HG02588 (cell line): ENCODE results near the gene ZFAND4.
"Not testable (repeated sequence)": the region's sequence is repeated elsewhere in the genome, so short reads cannot be mapped to it uniquely, and the experiment has no call there.

ENCODE experiments used
- ATAC-seq: cut with Tn5 transposase; IDR thresholded peaks from one replicate; pipeline ENCODE4 v1.9.1; 2021; ENCODE audit warnings: mild to moderate bottlenecking, moderate library complexity; ENCODE audit not compliant: unreplicated experiment

Gene ZFAND4

DNA sequence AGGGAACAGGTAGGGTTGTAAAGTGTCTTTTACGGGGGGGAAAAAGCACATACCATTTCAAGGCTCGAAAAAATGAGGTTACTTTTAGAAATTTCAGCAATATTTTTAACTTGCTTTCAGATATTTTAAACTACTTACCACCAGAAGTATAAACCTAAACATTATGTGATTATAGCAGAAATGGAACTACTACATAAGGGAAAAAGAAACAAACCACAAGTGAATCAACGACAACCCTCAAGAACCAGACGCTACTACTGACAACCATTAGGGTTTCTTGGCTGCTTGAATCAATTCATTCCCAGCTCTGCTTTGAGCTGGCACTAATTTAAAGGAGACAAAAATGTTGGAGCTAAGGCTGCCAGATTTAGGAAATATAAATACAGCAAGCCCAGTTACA lies 80.1 kb downstream of the ZFAND4 start:
- no peak for ATAC-seq

DNA sequence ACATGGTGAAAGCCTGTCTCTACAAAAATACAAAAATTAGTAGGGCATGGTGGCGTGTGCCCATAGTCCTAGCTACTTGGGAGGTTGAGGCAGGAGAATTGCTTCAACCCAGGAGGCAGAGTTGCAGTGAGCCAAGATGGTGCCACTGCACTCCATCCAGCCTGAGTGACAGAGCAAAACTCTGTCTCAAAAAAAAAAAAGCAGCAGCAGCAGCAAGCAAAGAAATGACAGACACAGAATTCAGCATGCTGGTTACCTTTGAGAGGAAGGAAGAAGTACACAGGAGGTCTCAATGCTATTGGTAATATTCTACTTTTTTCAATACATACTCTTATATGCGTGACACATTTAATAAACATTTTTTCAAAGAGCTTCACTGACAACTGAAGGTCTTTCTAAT lies 81.3 kb downstream of the ZFAND4 start:
- no peak for ATAC-seq

DNA sequence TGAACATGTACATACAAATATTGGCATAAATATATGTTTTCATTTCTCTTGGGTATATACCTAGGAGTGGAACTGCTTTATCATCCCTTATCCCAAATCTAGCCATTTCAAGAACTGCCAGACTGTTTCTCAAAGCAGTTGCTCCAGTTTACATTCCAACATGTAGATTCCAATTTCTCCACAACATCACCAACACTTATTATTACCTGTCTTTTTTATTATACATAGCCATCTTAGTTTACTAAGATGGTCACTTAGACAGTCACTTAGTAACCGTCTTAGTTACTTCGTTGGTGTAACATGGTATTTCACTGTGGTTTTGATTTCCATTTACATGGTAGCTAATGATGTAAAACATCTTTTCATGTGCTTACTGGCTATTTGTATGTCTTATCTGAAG lies 82.7 kb downstream of the ZFAND4 start:
- ATAC-seq: no peak

- no peak for ATAC-seq
Measured at GRCh38 chr10:45589009-45589408, 83.6 kb downstream of the ZFAND4 start.

- no peak for ATAC-seq
Measured at GRCh38 chr10:45586028-45586824, 86.3 kb downstream of the ZFAND4 start.

DNA sequence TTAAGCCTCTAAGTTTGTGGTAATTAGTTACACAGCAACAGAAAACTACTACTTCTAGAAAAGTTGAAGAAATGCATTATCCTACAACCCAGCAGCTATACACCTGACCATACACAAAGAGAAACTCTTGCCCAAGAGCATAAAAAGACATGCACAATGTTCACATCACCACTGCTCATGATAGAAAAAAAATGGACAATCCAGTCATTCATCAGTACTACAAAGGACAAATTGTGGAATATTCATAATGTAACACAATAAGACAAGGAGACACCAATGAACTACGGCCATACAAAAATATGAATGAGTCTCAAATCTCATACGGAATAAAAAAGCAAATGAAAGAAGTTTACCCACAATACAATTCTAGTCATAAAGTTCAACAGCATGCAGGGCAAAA lies 87.4 kb downstream of the ZFAND4 start:
- ATAC-seq: no peak

DNA sequence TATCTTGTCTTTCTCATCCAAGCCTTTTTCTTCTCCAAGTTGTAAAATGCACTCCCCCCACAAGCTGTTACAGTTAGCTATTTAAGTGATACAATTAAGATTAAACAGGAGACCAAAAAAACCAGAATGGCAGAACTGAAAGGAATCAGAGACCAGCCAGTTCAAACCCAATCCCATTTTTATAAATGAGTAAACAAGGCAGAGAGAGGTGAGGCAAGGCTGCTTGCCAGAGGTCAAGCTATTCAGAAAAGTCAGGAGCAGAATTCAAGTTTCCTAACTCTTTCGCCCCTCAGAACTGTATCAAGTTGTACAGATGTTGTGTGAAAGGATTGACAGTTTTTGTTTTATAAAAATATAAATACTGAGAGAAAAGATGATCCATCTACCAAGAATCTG lies 90.2 kb downstream of the ZFAND4 start:
- no peak for ATAC-seq

- ATAC-seq: no peak
Measured at GRCh38 chr10:45581582-45582385, 90.8 kb downstream of the ZFAND4 start.

DNA sequence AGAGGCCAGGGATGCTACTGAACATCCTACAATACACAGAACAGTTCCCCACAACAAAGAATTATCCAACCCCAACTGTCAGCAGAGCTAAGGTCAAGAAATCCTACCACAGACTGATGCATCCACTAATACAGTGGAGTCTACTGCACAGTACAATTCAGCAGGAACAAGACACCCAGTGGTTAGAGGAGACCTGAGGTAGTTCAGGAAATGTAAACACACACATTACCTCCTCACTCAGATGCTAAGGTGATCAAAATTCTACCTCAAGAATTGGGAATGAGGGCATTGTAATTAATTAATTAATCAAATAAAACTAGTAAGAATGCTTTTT lies 91.4 kb downstream of the ZFAND4 start:
- ATAC-seq: peak; percentile 35

DNA sequence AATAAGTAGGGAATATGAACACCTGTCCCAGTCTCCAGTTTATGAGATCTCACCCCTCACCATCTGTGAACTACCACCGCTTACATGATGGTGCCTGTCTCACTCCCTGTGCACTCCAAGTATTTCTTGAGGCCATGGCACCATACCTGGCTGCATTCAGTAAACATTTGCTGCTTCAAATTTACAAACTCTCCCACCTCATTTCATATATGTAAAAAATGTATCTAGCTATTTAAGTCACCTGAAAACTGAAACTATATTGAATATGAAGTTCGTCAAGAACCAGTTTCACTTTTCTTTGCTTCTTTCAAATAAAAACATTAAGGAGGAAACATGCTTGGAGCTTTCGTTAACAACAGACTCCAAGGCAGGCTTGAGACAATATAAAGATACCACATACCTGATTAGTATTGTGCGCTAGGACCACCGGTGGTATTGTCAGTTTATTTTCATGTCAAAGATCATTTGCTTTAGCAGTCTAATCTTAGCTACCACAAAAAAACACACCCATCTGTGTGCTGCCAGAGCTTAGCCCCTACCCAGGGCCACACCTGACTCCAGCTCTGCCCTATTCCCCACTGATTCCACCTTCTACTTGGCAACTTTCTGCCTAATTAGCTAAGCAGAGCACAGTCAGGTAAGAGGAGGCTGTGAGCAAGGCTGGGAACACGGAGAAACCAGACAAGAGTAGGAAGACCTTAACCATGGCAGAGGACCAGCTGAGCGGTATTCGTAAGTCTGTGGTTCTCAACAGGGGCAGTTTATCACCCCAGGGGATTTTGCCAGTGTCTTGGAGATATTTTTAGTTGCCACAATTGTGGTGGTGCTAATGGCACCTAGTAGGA lies 92.0 kb downstream of the ZFAND4 start:
- peak; percentile 67 for ATAC-seq

GRCh38 chr10:45578384-45578971 lies 94.1 kb downstream of the ZFAND4 start:
- no peak for ATAC-seq

- no peak for ATAC-seq
Measured at GRCh38 chr10:45575966-45576597, 96.5 kb downstream of the ZFAND4 start.

GRCh38 chr10:45575032-45575761 lies 97.4 kb downstream of the ZFAND4 start:
- not testable (repeated sequence) for ATAC-seq

GRCh38 chr10:45569471-45569870 lies 103.1 kb downstream of the ZFAND4 start:
- ATAC-seq: no peak

GRCh38 chr10:45566415-45566814 lies 106.2 kb downstream of the ZFAND4 start:
- ATAC-seq: no peak
